ENCODE results near the gene TOM1L1.

Gene TOM1L1

DNA sequence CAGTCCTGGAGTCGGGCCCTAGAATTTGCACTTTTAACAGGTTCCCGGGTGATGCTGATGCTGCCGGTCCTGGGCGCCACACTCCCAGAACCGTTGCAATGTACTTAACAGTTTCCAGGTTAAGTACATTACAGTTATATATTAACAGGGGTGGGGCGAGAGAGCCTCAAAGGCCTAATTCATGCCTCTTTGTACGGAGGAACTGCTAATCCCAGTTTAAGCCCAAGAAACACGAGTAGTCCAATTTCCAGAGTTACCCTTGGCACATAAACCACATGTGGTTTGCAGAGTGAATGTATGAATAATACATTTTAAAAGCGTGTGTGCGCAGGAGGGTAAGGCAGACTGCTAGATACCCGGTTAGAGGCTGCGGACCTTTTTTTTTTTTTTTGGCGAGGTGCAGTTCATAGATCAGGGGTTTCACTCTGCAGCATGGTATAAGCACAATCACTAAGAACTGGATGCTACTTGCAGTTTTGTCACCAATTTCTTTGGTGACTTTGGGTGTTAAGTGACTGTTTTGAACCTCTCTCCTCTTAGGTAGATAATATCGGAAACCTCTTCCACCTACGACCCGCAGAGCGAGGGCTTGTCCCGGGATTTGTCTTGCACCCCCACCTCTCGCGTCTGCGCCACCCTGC lies 67.1 kb downstream of the TOM1L1 start:
- no peak for TF ChIP-seq NFIC (IDR thresholded peaks at IDR 0.05)
- no peak for TF ChIP-seq EP300 (IDR thresholded peaks at IDR 0.05; ENCODE audit: borderline replicate concordance)
- TF ChIP-seq YY1 (IDR thresholded peaks at IDR 0.05; ENCODE audit: low read depth): no peak
- TF ChIP-seq ZBTB7A (IDR thresholded peaks at IDR 0.05; ENCODE audit: low read depth): 0 out of 2 replicates have a peak, but pooled peaks have one; percentile 53
- TF ChIP-seq FOXM1 (IDR thresholded peaks at IDR 0.05; ENCODE audit: borderline replicate concordance, low read depth): no peak
- TF ChIP-seq RAD21 (IDR thresholded peaks at IDR 0.05; ENCODE audit: low read depth): no peak

DNA sequence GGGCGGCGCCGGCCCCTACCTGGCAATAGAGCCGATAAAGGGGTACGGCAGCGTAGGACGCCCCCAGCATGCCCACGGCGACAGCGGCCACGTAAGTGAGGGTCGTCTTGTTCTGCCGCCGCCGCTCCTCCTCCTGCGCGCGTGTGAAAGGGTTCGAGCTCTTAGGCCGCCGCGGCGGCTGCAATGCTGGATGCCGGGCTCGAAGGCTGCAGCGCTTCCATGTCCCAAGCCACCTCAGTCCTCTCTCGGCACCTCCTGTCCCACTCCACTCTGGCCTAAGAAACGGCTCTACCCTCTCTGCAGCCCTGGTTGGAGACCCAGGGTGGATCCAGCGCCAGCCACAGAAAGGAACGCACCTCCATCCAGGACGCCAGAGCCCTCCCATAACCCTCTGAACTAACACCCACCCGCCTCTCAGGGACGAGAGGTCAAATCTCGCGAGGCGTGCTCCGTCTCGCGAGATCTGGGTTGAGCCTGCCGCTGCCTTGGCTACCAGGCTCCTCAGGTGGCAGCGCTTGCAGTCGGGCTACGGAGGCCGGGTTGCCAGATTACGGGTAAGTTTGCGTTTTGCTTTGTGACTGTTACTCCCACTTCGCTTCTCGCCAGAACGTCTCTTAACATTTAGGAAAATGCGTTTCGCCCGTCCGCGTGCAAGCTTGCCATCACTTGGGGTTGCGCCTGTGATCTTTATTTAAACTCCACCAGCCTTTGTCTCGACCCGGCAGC lies 67.8 kb downstream of the TOM1L1 start, which contains the start of the genes COX11 and STXBP4:
COX11 (minus strand) TSS at position 393 of the 726 bp plus-strand sequence; CDS start at position 385, 8 bp downstream.
STXBP4 (plus strand) TSS at position 504 of the 726 bp plus-strand sequence. CDS start 17,455 bp downstream, outside the sequence.
- TF ChIP-seq TEAD4 (IDR thresholded peaks at IDR 0.05) (no peak; the same call in 1 of the 2 replicates), ZBTB7A (IDR thresholded peaks at IDR 0.05; ENCODE audit: low read depth) (no peak; the same call in 1 of the 2 replicates), FOXM1 (IDR thresholded peaks at IDR 0.05; ENCODE audit: borderline replicate concordance, low read depth) (no peak), EP300 (IDR thresholded peaks at IDR 0.05; ENCODE audit: borderline replicate concordance) (peak; percentile 39; the same call in 1 of the 2 replicates), NFIC (IDR thresholded peaks at IDR 0.05) (no peak; the same call in 1 of the 2 replicates), TAF1 (IDR thresholded peaks at IDR 0.05; ENCODE audit: low read depth) (peak; percentile 86), EGR1 (IDR thresholded peaks at IDR 0.05) (no peak), YY1 (IDR thresholded peaks at IDR 0.05; ENCODE audit: low read depth) (peak; percentile 26; the same call in 1 of the 2 replicates), CREB1 (IDR thresholded peaks at IDR 0.05; ENCODE audit: low read depth) (no peak), CEBPB (IDR thresholded peaks at IDR 0.05) (no peak), TCF12 (IDR thresholded peaks at IDR 0.05; ENCODE audit: low read depth) (peak; percentile 20; the same call in 1 of the 2 replicates), RAD21 (IDR thresholded peaks at IDR 0.05; ENCODE audit: low read depth) (no peak)
- TF ChIP-seq, protein P1, sequence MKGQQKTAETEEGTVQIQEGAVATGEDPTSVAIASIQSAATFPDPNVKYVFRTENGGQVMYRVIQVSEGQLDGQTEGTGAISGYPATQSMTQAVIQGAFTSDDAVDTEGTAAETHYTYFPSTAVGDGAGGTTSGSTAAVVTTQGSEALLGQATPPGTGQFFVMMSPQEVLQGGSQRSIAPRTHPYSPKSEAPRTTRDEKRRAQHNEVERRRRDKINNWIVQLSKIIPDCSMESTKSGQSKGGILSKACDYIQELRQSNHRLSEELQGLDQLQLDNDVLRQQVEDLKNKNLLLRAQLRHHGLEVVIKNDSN (IDR thresholded peaks at IDR 0.05): 0 out of 2 replicates have a peak, but pooled peaks have one; percentile 41
- TF ChIP-seq, protein P2, sequence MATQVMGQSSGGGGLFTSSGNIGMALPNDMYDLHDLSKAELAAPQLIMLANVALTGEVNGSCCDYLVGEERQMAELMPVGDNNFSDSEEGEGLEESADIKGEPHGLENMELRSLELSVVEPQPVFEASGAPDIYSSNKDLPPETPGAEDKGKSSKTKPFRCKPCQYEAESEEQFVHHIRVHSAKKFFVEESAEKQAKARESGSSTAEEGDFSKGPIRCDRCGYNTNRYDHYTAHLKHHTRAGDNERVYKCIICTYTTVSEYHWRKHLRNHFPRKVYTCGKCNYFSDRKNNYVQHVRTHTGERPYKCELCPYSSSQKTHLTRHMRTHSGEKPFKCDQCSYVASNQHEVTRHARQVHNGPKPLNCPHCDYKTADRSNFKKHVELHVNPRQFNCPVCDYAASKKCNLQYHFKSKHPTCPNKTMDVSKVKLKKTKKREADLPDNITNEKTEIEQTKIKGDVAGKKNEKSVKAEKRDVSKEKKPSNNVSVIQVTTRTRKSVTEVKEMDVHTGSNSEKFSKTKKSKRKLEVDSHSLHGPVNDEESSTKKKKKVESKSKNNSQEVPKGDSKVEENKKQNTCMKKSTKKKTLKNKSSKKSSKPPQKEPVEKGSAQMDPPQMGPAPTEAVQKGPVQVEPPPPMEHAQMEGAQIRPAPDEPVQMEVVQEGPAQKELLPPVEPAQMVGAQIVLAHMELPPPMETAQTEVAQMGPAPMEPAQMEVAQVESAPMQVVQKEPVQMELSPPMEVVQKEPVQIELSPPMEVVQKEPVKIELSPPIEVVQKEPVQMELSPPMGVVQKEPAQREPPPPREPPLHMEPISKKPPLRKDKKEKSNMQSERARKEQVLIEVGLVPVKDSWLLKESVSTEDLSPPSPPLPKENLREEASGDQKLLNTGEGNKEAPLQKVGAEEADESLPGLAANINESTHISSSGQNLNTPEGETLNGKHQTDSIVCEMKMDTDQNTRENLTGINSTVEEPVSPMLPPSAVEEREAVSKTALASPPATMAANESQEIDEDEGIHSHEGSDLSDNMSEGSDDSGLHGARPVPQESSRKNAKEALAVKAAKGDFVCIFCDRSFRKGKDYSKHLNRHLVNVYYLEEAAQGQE (IDR thresholded peaks at IDR 0.05; ENCODE audit: low read depth): 0 out of 2 replicates have a peak, but pooled peaks have one; percentile 8
- TF ChIP-seq, protein P3, sequence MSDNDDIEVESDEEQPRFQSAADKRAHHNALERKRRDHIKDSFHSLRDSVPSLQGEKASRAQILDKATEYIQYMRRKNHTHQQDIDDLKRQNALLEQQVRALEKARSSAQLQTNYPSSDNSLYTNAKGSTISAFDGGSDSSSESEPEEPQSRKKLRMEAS (IDR thresholded peaks at IDR 0.05): no peak; the same call in 1 of the 2 replicates

DNA sequence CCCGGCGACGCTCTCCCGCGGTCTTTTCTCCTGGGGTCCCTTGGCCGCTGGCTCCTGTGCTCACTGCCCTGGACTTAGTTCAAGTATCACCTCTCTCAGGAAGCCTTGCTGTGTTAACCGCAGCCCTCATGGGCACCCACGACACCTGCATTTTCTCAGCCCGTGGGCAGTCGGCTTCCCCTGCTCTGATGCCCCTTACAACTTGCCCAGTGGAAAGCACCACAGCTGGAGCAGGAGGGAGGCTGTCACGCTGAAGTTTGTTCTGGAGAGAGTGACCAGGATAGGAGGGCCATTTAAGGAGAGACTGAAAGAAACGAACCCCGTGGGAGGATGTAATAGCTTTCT lies 68.3 kb downstream of the TOM1L1 start:
- TF ChIP-seq FOXM1 (IDR thresholded peaks at IDR 0.05; ENCODE audit: borderline replicate concordance, low read depth) (no peak), EP300 (IDR thresholded peaks at IDR 0.05; ENCODE audit: borderline replicate concordance) (0 out of 2 replicates have a peak, but pooled peaks have one; percentile 12)

DNA sequence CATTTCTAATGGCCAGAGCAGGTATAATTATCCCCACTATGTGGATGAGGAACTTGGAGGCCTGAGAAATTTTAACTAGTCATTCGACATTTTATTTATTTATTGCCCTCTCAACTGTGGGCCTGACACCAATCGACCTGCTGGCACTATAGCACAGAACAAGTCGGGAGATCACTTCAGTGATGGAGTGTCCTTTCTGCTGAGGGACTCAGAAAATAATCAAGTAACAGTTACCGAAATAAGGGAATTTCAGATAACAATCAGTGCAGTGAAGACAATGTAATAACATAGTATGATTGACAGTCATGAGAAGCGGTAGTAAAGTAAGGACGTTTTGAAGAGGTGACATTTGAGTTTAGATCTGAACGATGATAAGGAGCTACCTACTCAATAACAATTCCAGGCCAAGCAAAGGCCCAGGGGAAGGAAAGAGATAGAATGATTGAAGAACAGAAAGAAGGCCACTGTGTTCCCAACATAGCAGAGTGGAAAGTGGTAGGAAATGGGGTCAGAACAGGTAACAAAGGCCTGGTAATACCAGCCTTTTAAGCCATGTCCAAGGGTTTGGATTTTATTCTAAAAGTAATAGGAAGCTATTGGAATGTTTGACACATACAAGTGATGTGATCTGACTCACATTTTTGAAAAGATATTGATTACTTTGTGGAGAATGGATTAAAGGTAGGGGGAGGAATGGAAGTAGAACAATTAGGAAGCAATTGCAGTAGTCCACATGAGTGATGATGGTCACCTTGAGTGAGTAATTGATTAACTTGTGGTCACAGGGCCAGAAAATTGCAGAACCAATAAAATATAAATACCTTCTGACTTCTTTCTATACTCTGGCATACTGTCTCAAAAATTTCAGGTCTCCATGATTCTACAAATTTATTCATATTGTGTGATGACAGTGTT lies 69.3 kb downstream of the TOM1L1 start:
- no peak for TF ChIP-seq EGR1 (IDR thresholded peaks at IDR 0.05)
- TF ChIP-seq, protein P3 (IDR thresholded peaks at IDR 0.05): no peak
- no peak for TF ChIP-seq TCF12 (IDR thresholded peaks at IDR 0.05; ENCODE audit: low read depth)

DNA sequence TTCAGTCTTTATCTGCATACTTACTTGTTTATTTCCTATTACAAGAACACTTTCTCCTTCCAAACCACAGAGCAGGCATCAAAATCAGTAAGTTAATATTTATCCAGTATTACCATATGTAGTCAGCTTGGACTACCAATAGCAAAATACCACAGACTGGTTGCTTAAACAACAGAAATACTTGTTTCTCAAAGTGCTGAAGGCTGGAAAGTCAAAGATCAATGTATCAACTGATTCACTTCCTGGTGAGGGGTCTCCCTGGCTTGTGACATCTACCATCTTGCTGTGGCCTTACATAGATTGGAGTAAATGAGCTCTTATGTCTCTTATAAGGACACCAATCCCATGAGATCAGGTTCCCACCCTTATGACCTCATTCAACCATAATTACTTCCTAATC lies 70.5 kb downstream of the TOM1L1 start:
- TF ChIP-seq EGR1 (IDR thresholded peaks at IDR 0.05) (no peak), TAF1 (IDR thresholded peaks at IDR 0.05; ENCODE audit: low read depth) (no peak), EP300 (IDR thresholded peaks at IDR 0.05; ENCODE audit: borderline replicate concordance) (no peak), YY1 (IDR thresholded peaks at IDR 0.05; ENCODE audit: low read depth) (no peak), RAD21 (IDR thresholded peaks at IDR 0.05; ENCODE audit: low read depth) (no peak), CREB1 (IDR thresholded peaks at IDR 0.05; ENCODE audit: low read depth) (no peak), NFIC (IDR thresholded peaks at IDR 0.05) (no peak), TCF12 (IDR thresholded peaks at IDR 0.05; ENCODE audit: low read depth) (no peak), CEBPB (IDR thresholded peaks at IDR 0.05) (no peak), ZBTB7A (IDR thresholded peaks at IDR 0.05; ENCODE audit: low read depth) (no peak), FOXM1 (IDR thresholded peaks at IDR 0.05; ENCODE audit: borderline replicate concordance, low read depth) (no peak), TEAD4 (IDR thresholded peaks at IDR 0.05) (no peak)
- TF ChIP-seq, protein P2 (IDR thresholded peaks at IDR 0.05; ENCODE audit: low read depth): no peak
- TF ChIP-seq, protein P3 (IDR thresholded peaks at IDR 0.05): no peak
- TF ChIP-seq, protein P1 (IDR thresholded peaks at IDR 0.05): no peak
